H1 (cell line): Measurements from ENCODE around the gene TMPRSS11E. TPM values are rescaled to one million over a fixed set of nuclear protein-coding genes. Genes with fewer than 3 reads are reported as not detected.
"Not testable (repeated sequence)": the region's sequence is repeated elsewhere in the genome, so short reads cannot be mapped to it uniquely, and the experiment has no call there.

Experiments
- CTCF ChIA-PET: fragments of 300-600 bp; sonication (Branson Sonifier 250); formaldehyde crosslinking; loops from one replicate; lab custom pipeline; 2021; ENCODE audit not compliant: partially characterized antibody; lab: Charles Lee
- POLR2A ChIA-PET: fragments of 300-600 bp; sonication (Branson Sonifier 250); formaldehyde crosslinking; loops from one replicate; lab custom pipeline; 2021; ENCODE audit warnings: inconsistent platforms; ENCODE audit not compliant: partially characterized antibody; lab: Charles Lee
- DNase-seq, 2 experiments: peaks; one replicate each; pipeline versions ENCODE4 v3.0.0 to v3.0.0-alpha.2; 2010 to 2022; ENCODE audit warnings: low spot score in 2 of 2, low read depth in 1 of 2, mixed read lengths in 1 of 2
- FAIRE-seq: peaks from 2 replicates; lab custom pipeline; 2011; peaks lifted over from hg19 to GRCh38; lab: Jason Lieb, UNC
- H2AFZ ChIP-seq: 2 replicates; pipeline ENCODE4 v1.8.1; 2012; ENCODE audit warnings: low read length, inconsistent platforms
- H2AK5ac ChIP-seq: 2 replicates; pipeline ENCODE4 v1.6.1; 2013; ENCODE audit warnings: low read depth, low read length
- H2BK120ac ChIP-seq: replicated peaks from 2 replicates; pipeline ENCODE3; 2013; ENCODE audit warnings: low read depth, low read length, inconsistent platforms
- H2BK12ac ChIP-seq: 2 replicates; pipeline ENCODE4 v1.6.1; 2013; ENCODE audit warnings: low read depth, low read length
- H2BK15ac ChIP-seq: 2 replicates; pipeline ENCODE4 v1.6.1; 2013; ENCODE audit warnings: low read length
- H2BK20ac ChIP-seq: 2 replicates; pipeline ENCODE4 v1.6.1; 2013; ENCODE audit warnings: low read length
- H2BK5ac ChIP-seq: 2 replicates; pipeline ENCODE4 v1.6.1; 2013; ENCODE audit warnings: low read depth, low read length
- H3K14ac ChIP-seq: 2 replicates; pipeline ENCODE4 v1.6.1; 2013; ENCODE audit warnings: inconsistent platforms; ENCODE audit not compliant: insufficient read length
- H3K18ac ChIP-seq: 2 replicates; pipeline ENCODE4 v1.6.1; 2013; ENCODE audit warnings: low read length; ENCODE audit errors: extremely low read depth
- H3K23ac ChIP-seq: 2 replicates; pipeline ENCODE4 v1.6.1; 2013; ENCODE audit warnings: inconsistent platforms; ENCODE audit not compliant: insufficient read length
- H3K23me2 ChIP-seq: 2 replicates; pipeline ENCODE4 v1.6.1; 2013; ENCODE audit warnings: low read depth, low read length
- H3K27ac ChIP-seq: 2 replicates; pipeline ENCODE4 v1.6.1; 2011; ENCODE audit warnings: low read depth, low read length, inconsistent platforms
- H3K27me3 ChIP-seq, 4 experiments: replicated peaks in 1 of 4; 1 replicate in 1 of 4; 2 replicates in 3 of 4; pipeline versions ENCODE4 v1.6.1 to v1.8.1; 2011 to 2013; ENCODE audit warnings: low read length in 3 of 4, mild to moderate bottlenecking in 3 of 4, inconsistent platforms in 2 of 4, mixed read lengths in 2 of 4, moderate library complexity in 1 of 4; ENCODE audit not compliant: control insufficient read depth in 3 of 4, insufficient read depth in 3 of 4; ENCODE audit errors: extremely low read depth in 1 of 4
- H3K36me3 ChIP-seq, 4 experiments: 2 replicates each; pipeline versions ENCODE4 v1.6.1 to v1.8.1; 2011 to 2013; ENCODE audit warnings: mild to moderate bottlenecking in 4 of 4, low read length in 3 of 4, moderate library complexity in 2 of 4, control low read depth in 1 of 4, inconsistent platforms in 1 of 4; ENCODE audit not compliant: insufficient read depth in 4 of 4, control insufficient read depth in 2 of 4
- H3K4ac ChIP-seq: replicated peaks from 2 replicates; pipeline ENCODE3; 2013; ENCODE audit warnings: low read length, low read depth, mixed read lengths, inconsistent platforms; ENCODE audit not compliant: insufficient read length
- H3K4me1 ChIP-seq, 4 experiments: replicated peaks in 1 of 4; 1 replicate in 1 of 4; 2 replicates in 3 of 4; pipeline versions ENCODE4 v1.6.1 to v1.8.1; 2011 to 2013; ENCODE audit warnings: low read length in 3 of 4, inconsistent platforms in 2 of 4, mixed read lengths in 1 of 4; ENCODE audit not compliant: insufficient read depth in 4 of 4, control insufficient read depth in 3 of 4
- H3K4me2 ChIP-seq, 2 experiments: 2 replicates each; pipeline versions ENCODE4 v1.6.1 to v1.8.1; 2011 to 2013; ENCODE audit warnings: low read depth in 2 of 2, low read length in 2 of 2, control low read depth in 1 of 2, inconsistent platforms in 1 of 2, mild to moderate bottlenecking in 1 of 2; ENCODE audit not compliant: insufficient read depth in 1 of 2
- H3K4me3 ChIP-seq, 4 experiments: fragments of 200-600, 300-600 bp in 1 of 4; sonication (generic), shearing (Covaris generic), sonication (Bioruptor Twin) in 1 of 4; 2 replicates each; pipeline versions ENCODE4 v1.5.1 to v1.8.1; 2011 to 2016; ENCODE audit warnings: low read length in 4 of 4, low read depth in 3 of 4, control low read depth in 2 of 4, inconsistent platforms in 2 of 4, mild to moderate bottlenecking in 2 of 4, mixed read lengths in 1 of 4, moderate library complexity in 1 of 4; ENCODE audit not compliant: insufficient read depth in 2 of 4; ENCODE audit errors: extremely low read depth in 1 of 4
- H3K56ac ChIP-seq: replicated peaks from 2 replicates; pipeline ENCODE3; 2013; ENCODE audit warnings: low read depth, mild to moderate bottlenecking, mixed read lengths, low read length, inconsistent platforms; ENCODE audit not compliant: insufficient read length
- H3K79me1 ChIP-seq: 2 replicates; pipeline ENCODE4 v1.6.1; 2013; ENCODE audit warnings: low read depth, low read length, control low read depth
- H3K79me2 ChIP-seq, 2 experiments: 2 replicates each; pipeline versions ENCODE4 v1.6.1 to v1.8.1; 2012 to 2013; ENCODE audit warnings: low read length in 2 of 2, mild to moderate bottlenecking in 2 of 2, inconsistent platforms in 1 of 2; ENCODE audit not compliant: insufficient read depth in 2 of 2, control insufficient read depth in 1 of 2
- H3K9ac ChIP-seq, 4 experiments: replicated peaks in 1 of 4; 1 replicate in 1 of 4; 2 replicates in 3 of 4; pipeline versions ENCODE4 v1.6.1 to v1.8.1; 2011 to 2013; ENCODE audit warnings: low read depth in 3 of 4, low read length in 3 of 4, control low read depth in 2 of 4, mild to moderate bottlenecking in 2 of 4, moderate library complexity in 2 of 4, inconsistent platforms in 1 of 4; ENCODE audit errors: extremely low read depth in 1 of 4
- H3K9me3 ChIP-seq, 2 experiments: 2 replicates each; pipeline versions ENCODE4 v1.6.1 to v1.8.1; 2012 to 2013; ENCODE audit warnings: mild to moderate bottlenecking in 2 of 2, moderate library complexity in 2 of 2, control low read depth in 1 of 2, inconsistent platforms in 1 of 2, low read depth in 1 of 2, low read length in 1 of 2, mixed read lengths in 1 of 2; ENCODE audit not compliant: insufficient read depth in 2 of 2
- H4K20me1 ChIP-seq, 2 experiments: replicated peaks in 1 of 2; 2 replicates each; pipeline versions ENCODE3 to v1.8.1; 2011 to 2013; ENCODE audit warnings: inconsistent platforms in 2 of 2, low read length in 2 of 2, mild to moderate bottlenecking in 1 of 2; ENCODE audit not compliant: insufficient read depth in 2 of 2, control insufficient read depth in 1 of 2
- H4K5ac ChIP-seq: 2 replicates; pipeline ENCODE4 v1.6.1; 2013; ENCODE audit warnings: low read length, low read depth, mixed read lengths, inconsistent platforms; ENCODE audit not compliant: insufficient read length
- H4K8ac ChIP-seq: 2 replicates; pipeline ENCODE4 v1.8.0; 2013; ENCODE audit warnings: mild to moderate bottlenecking, moderate library complexity, low read length, inconsistent platforms; ENCODE audit not compliant: insufficient read depth; ENCODE audit errors: extremely low read depth
- H4K91ac ChIP-seq: replicated peaks from 2 replicates; pipeline ENCODE3; 2013; ENCODE audit warnings: low read length, mixed read lengths, inconsistent platforms; ENCODE audit not compliant: insufficient read length
- ATF2 ChIP-seq: IDR thresholded peaks from 2 replicates; pipeline ENCODE4 v1.6.1; 2012; ENCODE audit warnings: low read length, inconsistent platforms
- KDM1A ChIP-seq: fragments of 200-600, 300-600 bp; sonication (generic); IDR thresholded peaks from 2 replicates; pipeline ENCODE4 v1.7.1; 2016; ENCODE audit warnings: mild to moderate bottlenecking, low read length, borderline replicate concordance
- POLR2A ChIP-seq, 2 experiments: IDR thresholded peaks; 1 replicate in 1 of 2; 2 replicates in 1 of 2; pipeline ENCODE4 v1.6.1; 2011; ENCODE audit warnings: low read depth in 2 of 2, low read length in 2 of 2, mild to moderate bottlenecking in 2 of 2; ENCODE audit errors: control extremely low read depth in 1 of 2
- POLR2AphosphoS5 ChIP-seq: IDR thresholded peaks from 2 replicates; pipeline ENCODE4 v1.6.1; 2011; ENCODE audit warnings: low read depth, low read length
- SP1 ChIP-seq: IDR thresholded peaks from 2 replicates; pipeline ENCODE4 v1.6.1; 2011; ENCODE audit warnings: low read depth, low read length
- TAF1 ChIP-seq: IDR thresholded peaks from 2 replicates; pipeline ENCODE4 v1.6.1; 2011; ENCODE audit warnings: mild to moderate bottlenecking, low read depth, low read length
- TAF7 ChIP-seq: optimal IDR thresholded peaks from 2 replicates; pipeline ENCODE3; 2011; ENCODE audit warnings: low read depth, mild to moderate bottlenecking, inconsistent platforms, low read length, moderate library complexity, borderline replicate concordance
- TBP ChIP-seq: IDR thresholded peaks from 2 replicates; pipeline ENCODE4 v1.6.1; 2011; ENCODE audit warnings: low read depth, low read length, improper control_type of control experiment
- WGBS, 2 experiments: shearing (Covaris generic) in 1 of 2; methylation state at CpG; one replicate each; pipeline versions ENCODE4 v1.1.6 to v1.1.7; 2013 to 2015; ENCODE audit warnings: low lambda C conversion rate in 2 of 2, mixed read lengths in 2 of 2, inconsistent platforms in 1 of 2, low coverage in 1 of 2, missing lambda C conversion rate in 1 of 2; ENCODE audit not compliant: insufficient replicate concordance in 2 of 2, insufficient coverage in 1 of 2, insufficient read length in 1 of 2; ENCODE audit errors: extremely low coverage in 1 of 2, missing lambda C conversion rate in 1 of 2; 5-methylcytosine and 5-hydroxymethylcytosine counted together
- polyA plus RNA-seq, 7 experiments: library from polyadenylated mRNA; depleted of rRNA in 3 of 7; stranded (reverse) in 5 of 7; unstranded in 2 of 7; fragments of >200 nt in 5 of 7; fragments of 200-250 nt in 2 of 7; gene quantifications; 1 replicate in 5 of 7; 2 replicates in 1 of 7; 4 replicates in 1 of 7; pipeline versions ENCODE4 v1.2.1 to v1.2.3, GENCODE V29; 2011 to 2013; ENCODE audit warnings: missing spikeins in 2 of 7, mixed read lengths in 2 of 7
- total RNA-seq: library from RNA; stranded (reverse); fragmentation: NEBNext Ultra II Directional; extraction: Animal tissue kit (Norgen Biotek cat#: 25700); gene quantifications from 2 replicates; pipeline ENCODE4 v1.2.1, GENCODE V29; 2021

The TMPRSS11E gene
- total and polyA plus RNA-seq, 2 of the 8 experiments (the other 6 are each of a cell fraction or from before 2014, with no cell fraction given): 0.38 to 0.71 TPM

GRCh38 chr4:68405718-68406478 is 41.4 kb upstream of the TMPRSS11E start:
- ChIA-PET CTCF (interaction anchor here (0.8 to 2.7 kb wide), 6 partner anchors 14 to 56 kb away, joined by 3 to 16 read pairs (median 3); no protein-coding TSS in a partner anchor), POLR2A (interaction anchor here (0.6 to 8.2 kb wide), 24 partner anchors 9 to 1118 kb away, joined by 3 to 68 read pairs (median 4); partner anchors contain the start of gene YTHDC1)
- Histone ChIP-seq H2BK120ac (peak overlapping the region; percentile 99), H3K27ac (peak overlapping the region; percentile 95), H3K4me2 (peak overlapping the region; percentile 89 to 90), H3K18ac (peak overlapping the region; percentile 88), H2BK5ac (peak overlapping the region; percentile 97), H3K9ac (peak overlapping the region; percentile 59 to 96 (median 83)), H3K4me3 (peak overlapping the region; percentile 44 to 65 (median 55); a peak in 7 of 8 replicates), H2BK12ac (peak overlapping the region; percentile 88; the same call in 1 of the 2 replicates), H2AK5ac (peak overlapping the region; percentile 92), H3K4ac (peak overlapping the region; percentile 88), H3K56ac (peak overlapping the region; percentile 93), H4K5ac (peak overlapping the region; percentile 74), H3K4me1 (peaks cover 12 to 26% (median 21%) of the 10 kb centered on the region in 4 experiments), H2BK20ac (peak overlapping the region; percentile 88; the same call in 1 of the 2 replicates)
- H2BK15ac ChIP-seq, H3K23me2 ChIP-seq, H3K14ac ChIP-seq, H3K27me3 ChIP-seq, H4K8ac ChIP-seq, H3K36me3 ChIP-seq, H4K91ac ChIP-seq, H3K23ac ChIP-seq, H3K79me2 ChIP-seq, H2AFZ ChIP-seq, H3K9me3 ChIP-seq, H4K20me1 ChIP-seq, H3K79me1 ChIP-seq: not testable (repeated sequence)
- DNase-seq: peak; percentile 69 to 87
- peak; percentile 87 for FAIRE-seq
- WGBS, 2 experiments: 7% methylated on average over 13 of the region's 13 CpGs; no CpG with 5 or more reads in 1 of the 2 experiments
- peak; percentile 76 for TF ChIP-seq ATF2
- TF ChIP-seq TAF7: peak; percentile 18
- TF ChIP-seq POLR2AphosphoS5: peak; percentile 76
- peak; percentile 54 to 70; a peak in 2 of 3 replicates for TF ChIP-seq POLR2A (IDR thresholded peaks at IDR 0.05; ENCODE audit: control extremely low read depth in 1 of 2, low read depth in 2 of 2, low read length in 2 of 2)
- TF ChIP-seq TBP: peak; percentile 78; the same call in 1 of the 2 replicates
- TF ChIP-seq KDM1A: peak; percentile 39; the same call in 1 of the 2 replicates
- peak; percentile 21; the same call in 1 of the 2 replicates for TF ChIP-seq SP1
- peak; percentile 62 for TF ChIP-seq TAF1
